T1000 (cell line): ENCODE data around the gene IFI30.

Experiments used
- DNase-seq: peaks from one replicate; lab custom pipeline; 2025; ENCODE audit warnings: mixed read lengths; lab: John Stamatoyannopoulos, UW

Gene IFI30

DNA sequence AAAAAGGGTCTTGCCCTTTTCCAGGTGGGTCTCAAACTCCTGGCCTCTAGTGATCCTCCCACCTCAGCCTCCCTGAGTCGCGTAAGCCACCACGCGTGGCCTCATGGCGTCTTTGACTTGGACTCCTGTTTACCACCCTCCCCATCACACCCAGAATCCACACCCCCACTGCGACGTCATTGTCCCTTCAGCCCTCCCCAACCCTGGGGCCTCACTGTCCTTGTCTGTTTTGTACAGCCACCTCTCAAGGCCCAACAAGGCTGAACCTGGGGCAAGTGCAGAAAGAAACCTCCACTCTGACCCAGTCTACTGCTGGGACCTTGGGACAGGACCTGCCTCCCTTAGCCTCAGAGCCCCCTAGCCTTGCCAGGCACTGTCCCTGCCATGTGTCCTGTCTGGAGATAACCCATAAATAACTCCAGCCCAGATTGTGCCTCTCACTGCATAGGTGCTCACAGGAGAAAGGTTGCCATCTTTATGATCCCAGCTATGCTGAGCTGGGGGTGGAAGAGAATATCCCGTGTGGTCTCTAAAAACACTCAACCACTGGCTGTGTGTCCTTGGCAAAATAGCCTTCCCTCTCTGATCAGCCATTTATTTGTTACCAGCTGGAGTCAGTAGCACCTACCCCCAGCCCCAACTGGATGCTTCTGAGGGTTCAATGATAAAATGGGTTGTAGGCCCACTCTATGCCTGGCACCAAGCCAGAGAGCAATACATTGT is 1.8 kb upstream of the IFI30 start:
- no peak for DNase-seq

DNA sequence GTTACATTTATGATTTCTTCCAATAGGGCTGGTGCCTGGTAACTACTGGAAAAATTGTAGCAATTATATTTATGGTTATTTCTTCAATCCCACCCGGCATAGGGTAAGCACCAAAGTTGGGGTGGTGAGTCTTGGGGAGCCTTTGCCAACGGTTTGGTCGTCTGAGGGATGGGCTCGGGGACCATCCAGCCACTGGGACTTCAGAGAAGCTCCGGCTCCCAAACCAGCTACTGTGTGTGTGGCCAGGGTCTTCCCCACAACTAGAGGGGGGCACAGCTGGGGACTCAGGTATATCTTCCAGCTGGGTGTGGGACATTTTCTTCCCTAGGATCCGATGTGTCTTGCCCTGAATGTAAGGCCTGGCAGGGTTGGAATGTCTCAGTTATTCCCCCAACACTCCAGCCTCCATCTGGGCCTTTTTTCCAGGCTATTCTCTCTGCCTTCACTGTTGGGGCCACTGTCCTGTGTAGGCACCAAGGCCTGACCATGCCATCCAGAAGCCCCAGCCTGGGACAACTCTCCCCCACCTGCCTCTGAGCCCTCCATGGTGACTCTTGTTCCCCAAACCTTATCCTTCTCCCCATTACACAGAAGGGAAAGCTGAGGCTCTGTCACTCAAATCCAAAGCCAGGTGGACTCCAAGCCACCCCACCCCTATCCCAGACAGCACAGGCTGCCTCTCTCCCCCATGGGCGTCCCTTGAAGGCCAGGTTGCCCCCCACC is 1.1 kb upstream of the IFI30 start:
- DNase-seq: no peak

DNA sequence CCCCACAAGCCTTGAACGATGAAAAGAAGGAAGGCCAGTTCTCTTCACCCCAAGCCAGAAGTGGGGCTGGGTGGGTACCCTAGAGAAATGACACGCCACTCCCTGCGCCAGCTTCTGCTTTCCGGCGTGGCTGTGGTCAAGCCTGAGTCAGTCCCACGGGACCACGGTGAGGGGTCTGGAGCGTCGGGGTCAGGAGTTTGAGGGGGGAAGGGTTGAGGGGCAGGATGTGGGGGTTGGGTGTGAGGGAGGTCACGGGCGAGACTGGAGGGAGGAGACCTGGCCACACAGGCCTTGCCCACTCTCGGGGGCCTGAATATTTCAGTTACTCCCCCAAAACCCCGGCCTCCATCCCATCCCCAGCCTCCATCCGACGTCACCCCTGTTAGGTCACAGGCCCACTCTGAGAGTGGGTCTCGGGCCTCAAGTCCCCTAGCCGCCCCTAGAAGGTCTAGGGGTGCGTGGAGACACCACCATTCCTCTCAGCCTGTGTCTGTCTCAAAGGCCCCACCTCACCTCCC is 500 bp upstream of the IFI30 start:
- DNase-seq: no peak

DNA sequence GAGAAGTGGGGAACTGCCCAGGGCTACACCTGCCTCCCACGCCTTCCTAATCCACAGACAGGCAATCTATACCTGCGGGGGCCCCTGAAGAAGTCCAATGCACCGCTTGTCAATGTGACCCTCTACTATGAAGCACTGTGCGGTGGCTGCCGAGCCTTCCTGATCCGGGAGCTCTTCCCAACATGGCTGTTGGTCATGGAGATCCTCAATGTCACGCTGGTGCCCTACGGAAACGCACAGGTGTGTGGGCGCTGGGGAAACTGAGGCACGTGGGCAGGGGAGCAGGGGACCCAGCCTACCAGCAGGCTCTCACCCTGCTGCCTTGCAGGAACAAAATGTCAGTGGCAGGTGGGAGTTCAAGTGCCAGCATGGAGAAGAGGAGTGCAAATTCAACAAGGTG is 1.4 kb downstream of the IFI30 start:
- DNase-seq: no peak

DNA sequence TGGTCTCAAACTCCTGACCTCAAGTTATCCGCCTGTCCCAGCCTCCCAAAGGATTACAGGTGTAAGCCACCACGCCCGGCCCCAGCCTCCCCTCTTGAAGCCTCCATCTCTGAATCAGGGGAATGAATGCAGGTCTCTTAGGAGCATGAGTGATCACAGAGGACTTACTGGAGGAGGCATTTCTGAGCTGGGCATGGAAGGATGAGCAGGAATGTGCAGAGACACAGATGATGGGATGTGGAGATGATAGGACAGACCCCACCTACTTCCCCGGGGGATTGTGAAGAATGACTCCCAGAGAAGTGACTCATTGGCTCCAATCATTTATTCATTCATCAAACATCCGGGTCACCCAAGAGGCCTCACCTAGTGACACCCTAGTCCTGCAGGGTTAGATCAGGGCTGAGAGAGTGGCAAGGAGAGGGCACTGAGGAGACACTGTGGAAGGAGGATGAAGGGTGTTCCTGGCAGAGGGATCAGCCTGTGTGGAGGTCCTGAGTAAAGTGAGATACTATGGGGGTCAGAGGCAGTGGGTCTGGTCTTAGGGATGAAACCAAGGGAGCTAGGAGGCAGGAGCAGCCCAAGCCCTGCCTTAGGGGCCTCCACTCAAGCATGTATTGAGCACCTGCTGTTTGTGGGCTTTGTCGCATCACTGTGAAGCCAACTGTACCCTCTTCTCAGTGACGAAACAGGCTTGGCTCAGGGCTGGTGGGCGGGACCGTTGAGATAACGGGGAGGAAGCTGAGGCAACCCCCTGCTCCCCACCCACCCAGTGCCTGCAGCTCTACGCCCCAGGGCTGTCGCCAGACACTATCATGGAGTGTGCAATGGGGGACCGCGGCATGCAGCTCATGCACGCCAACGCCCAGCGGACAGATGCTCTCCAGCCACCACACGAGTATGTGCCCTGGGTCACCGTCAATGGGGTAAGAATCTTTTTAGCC is 3.0 kb downstream of the IFI30 start:
- no peak for DNase-seq

DNA sequence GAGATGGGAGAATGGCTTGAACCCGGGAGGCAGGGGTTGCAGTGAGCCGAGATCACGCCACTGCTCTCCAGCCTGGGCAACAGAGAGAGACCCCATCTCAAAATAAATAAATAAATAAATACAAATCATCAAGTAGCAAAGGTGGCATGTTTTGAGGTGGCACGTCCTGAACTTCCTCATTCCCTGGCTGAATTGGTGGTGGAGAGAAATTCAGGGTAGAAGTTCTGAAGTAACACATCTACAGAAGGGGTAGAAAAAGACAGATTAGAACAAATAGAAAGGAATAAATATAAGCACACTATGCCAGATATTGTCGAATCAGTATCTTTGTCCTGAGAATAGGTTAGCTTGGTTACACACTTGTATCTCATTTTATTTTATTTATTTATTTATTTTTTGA is 6.3 kb downstream of the IFI30 start:
- DNase-seq: no peak

DNA sequence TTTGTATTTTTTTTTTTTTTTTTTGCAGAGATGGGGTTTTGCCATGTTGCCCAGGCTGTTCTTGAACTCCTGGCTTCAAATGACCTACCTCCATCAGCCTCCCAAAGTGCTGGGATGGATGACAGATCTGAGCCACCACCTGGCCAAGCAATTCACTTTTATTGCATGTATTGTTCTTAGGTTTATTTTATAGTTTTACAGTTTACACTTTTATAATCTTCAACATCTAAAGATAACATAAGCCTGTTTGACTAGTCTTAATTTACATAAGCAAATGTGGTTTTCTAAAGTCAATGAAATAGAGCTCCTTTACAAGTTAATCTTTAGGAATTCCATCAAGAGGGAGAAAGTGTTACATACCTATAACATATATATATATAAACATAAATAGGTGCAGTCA is 9.9 kb downstream of the IFI30 start:
- no peak for DNase-seq

DNA sequence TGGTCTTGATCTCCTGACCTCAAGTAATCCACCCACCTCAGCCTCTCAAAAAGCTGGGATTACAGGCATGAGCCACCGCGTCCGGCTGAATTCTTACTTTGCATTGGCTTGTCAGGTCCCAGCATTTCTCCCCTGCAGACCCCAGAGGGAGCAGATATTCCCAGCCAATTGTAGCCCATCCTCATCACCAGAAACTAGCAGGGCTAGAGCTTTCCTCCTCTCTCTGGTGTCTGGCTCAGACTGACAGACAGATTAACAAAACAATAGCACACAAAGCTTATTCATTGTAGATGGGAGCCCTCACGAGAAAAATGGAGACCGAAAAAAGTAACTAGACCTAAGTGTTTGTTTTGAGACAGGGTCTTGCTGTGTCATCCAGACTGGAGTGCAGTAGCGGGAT is 11.9 kb downstream of the IFI30 start:
- DNase-seq: no peak

DNA sequence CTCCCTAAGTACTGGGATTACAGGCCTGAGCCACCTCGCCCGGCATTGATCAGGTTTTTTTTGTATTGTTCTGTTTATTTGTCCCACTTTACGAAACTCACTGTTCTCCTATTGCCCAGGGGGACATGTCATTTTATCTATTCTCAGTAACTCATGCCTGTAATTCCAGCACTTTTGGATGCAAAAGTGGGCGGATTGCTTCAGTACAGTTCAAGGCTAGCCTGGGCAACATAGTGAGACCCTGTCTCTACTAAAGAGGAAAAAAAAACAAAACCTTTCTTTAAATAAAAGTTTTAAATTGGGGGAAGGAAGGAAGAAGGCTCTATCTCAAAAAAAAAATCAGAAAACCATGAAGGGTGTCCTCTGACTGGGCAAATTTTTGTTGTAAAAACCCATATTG is 16.7 kb downstream of the IFI30 start:
- DNase-seq: no peak

DNA sequence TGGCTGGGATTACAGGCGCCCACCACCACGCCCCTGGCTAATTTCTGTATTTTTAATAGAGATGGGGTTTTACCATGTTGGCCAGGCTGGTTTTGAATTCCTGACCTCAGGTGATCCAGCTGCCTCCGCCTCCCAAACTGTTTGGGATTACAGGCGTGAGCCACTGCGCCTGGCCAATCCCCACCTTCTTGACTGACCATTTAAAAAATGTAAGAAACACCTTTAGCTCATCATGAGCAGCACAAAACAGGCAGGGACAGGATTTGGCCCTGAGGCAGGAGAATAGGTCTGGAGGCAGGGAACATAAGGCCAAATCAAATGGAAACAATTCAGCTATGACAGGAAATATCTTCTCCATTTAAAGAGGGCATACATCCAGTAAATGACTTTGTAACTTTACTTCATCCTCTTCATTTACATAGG is 18.0 kb downstream of the IFI30 start:
- no peak for DNase-seq

DNA sequence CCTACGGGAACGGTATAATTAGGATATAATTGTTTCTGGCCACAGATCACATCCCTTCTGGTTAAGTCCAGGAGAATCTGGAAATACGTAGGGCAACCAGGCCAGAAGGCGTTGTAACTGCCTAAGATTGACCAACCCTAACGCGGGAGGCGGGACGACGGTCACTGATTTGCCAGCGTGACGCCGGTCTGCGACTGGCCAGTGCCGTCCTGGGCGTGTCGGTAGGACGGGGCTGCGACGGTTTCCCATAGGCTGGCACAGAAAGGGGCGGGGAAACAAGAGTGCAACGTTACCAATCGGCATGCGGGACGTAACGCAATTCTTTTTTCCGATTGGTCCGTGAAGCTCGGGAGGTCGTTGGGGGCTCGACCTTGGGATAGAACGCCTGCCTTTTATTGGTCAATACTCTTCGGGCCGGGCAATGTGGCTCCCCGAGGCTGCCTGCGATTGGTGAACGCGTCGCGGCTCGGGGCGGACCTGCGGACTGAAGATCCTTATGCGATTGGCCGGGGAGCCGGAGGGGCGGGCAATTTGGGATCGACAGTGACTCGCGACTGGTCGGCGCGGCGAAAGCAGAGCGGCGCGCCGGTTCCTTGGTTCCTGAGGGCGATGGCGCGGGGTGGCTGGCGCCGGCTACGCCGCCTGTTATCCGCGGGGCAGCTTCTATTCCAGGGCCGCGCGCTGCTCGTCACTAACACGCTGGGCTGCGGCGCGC is 19.2 kb downstream of the IFI30 start, which contains the start of gene MPV17L2:
Gene MPV17L2 (plus strand): TSS at position 546 of the 715 bp plus-strand sequence. CDS start 64 bp downstream, at position 610.
- DNase-seq: peak; percentile 98

DNA sequence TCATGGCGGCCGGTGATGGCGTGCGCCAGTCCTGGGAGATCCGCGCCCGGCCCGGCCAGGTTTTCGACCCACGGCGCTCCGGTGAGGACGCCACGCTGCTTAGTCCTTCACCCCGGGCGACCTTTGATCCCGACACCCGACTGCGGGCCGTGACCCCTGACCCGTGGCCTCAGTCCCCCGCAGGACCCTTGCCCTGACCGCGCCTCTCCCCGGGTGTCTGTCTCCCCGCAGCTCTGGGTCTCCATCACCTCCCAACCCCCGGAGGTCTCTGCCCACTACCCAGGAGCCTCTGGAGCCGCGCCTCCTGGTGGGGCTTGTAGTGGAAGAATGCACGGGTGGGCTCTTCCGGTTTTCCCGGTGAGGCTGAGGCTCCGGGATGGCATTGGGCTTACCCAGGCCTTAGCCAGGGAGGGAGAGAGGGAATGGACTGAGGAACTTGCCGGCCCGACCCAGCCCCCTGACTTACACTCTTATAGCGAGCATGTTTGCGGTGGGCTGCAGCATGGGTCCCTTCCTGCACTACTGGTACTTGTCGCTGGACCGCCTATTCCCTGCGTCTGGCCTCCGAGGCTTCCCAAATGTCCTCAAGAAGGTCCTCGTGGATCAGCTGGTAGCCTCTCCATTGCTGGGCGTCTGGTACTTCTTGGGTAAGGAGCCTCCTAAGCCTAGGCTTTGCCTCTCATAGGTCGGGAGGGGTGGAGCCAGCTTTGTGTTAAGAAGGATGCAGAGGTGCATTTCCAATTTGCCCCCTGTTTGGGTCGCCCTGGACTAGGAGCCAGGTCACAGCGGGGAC is 20.0 kb downstream of the IFI30 start:
- no peak for DNase-seq

DNA sequence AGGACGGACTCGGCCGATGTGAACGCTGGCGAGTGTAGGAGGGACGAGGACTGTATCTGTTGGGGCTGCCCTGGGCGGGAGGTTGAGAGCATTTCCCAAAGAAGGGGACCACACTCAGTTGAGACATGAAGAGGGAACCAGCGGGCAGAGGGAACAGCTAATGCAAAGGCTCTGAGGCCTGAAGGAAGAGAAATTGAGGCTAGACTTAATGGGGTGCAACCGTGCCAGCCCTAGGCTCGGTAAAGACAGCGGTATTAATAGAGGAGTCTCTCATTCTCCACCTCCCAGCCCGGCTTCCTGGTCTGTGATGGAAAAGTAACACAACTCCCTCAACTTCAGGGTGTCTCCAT is 20.5 kb downstream of the IFI30 start:
- no peak for DNase-seq

DNA sequence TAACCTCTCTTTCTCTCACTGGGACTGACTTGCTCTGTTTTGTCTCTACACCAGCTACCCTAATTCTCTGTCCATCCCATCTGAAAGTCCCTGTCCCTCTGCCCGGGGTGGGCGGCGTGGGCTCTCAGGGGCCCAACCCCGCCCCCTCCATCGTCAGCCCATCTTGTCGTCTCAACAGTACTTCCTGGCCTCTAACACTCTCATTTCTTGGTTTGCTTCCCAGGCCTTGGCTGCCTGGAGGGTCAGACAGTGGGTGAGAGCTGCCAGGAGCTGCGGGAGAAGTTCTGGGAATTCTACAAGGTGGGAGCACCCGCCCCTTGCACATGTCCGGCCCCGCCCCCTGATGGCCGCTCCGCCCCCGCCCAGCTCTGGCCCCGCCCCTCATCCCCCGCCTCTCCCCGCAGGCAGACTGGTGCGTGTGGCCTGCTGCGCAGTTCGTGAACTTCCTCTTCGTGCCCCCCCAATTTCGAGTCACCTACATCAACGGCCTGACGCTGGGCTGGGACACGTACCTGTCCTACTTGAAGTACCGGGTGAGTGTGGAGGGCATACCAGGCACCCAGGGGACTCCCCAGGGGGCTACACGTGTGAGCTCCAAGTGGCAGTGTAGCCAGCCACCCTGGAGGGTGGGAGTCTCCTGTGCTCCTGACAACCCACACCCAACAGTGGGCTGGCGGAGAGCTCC is 21.1 kb downstream of the IFI30 start:
- no peak for DNase-seq

DNA sequence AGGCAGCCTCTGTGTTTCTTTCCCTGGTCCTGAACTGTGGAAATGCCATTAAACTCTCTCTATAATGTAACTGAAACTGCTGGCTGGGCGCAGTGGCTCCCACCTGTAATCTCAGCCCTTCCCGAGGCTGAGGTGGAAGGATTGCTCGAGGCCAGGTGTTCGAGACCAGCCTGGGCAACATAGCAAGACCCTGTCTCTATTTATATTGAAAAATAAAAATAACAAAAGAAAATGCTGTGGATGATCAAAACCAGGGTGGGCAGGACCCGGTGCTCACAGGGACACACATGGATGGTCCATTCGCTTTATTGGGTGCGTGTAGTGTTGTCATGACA is 22.9 kb downstream of the IFI30 start:
- DNase-seq: no peak

DNA sequence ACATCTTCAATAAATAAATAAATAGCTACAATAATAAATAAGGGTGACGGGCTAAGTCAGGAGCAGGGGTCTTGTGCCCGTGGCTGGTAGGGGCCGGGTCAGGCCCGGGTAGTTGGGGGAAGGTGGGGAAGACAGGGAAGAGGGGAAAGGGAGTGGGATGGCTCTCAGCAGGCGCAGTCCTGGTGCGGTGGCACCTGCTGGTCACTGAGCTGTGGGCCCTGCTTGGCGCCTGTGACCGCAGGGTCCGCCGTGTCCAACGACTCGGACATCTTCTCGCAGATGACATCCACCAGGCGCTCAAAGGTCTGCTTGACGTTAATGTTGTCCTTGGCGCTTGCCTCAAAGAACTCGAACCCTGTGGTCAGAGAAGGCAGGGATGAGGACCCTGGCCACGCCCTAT is 23.7 kb downstream of the IFI30 start:
- DNase-seq: no peak

DNA sequence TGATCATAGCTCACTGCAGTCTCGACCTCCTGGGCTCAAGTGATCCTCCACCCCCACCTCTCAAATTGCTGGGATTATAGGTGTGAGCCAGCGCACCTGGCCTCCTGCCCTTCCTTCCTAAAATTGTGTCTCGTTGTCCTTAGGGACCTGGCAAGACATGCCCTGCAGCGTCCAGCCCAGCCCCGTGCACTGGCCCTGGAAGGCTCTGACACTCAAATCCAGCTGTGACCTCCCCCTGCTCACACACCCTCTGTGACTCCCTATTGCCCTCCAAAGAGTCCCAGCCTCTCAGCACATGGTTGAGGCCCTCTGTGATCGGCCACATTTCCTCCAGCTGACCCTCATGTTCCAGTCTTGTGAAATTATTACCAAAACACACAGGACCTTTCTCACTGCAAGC is 24.3 kb downstream of the IFI30 start:
- DNase-seq: no peak

DNA sequence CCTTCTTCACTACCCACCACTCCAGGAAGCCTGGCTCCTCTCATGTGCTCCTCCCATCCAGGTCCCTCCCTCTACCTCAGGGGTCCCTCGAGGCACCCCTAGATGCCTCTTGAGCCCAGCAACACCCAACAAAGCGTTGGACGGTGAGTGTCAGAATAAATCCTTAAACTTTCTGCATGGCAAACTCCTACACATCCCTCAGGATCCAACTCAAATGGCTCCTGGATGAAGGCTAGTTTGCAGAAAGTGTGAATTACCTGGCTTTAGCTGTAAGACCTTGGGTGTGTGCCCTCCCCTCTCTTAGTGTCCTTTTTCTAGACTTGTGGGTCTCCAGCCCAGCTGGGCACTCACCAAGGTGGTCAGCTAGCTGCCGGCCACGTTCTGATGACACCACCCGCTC is 24.8 kb downstream of the IFI30 start:
- no peak for DNase-seq

DNA sequence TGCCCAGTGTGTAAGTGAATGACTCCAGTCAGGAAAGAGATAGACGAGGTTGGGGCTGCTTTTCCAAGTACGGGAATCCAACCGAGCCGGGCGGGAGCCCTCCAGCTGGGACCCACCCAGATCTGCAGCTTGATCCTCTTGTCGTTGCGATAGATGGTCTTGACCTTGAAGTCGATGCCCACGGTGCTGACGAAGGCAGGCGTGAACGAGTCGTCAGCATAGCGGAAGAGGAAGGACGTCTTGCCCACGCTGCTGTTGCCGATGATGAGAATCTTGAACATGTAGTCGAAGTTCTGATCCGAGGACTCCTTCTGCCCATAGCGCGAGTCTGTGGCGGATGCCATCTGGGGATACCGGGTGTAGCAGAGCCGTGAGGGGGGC is 28.8 kb downstream of the IFI30 start:
- no peak for DNase-seq

DNA sequence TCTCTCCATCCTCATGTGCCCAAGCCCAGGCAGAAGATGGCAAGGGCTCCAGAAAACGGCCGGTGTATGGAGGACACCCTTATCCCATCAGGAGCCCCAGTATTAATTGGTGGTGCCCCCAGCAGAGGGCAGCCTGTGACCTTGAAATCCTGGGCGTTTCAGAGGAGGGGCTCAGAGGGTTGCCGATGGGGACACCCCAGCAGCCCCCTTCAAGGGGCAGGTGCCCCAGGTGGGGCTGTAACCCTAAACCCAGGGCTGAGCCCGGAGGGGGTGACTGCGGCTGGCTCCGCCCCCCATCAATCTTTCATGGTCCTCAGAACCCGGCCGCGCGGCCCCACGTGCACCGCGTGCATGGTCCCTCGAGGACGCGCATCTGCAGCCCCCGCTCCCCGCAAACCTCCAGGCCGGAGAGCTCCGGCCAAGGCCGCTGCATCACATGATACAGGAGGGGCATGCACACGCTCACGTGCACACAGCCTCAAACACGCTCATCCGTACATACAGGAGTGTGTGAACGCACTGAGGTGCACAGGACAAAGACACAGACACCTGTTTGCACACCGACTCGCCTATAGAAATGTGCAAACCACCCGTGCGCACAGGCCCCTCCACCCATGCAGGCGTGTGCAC is 29.3 kb downstream of the IFI30 start:
- DNase-seq: no peak
